Lung (tissue), 12 donors: ENCODE results near the gene LTA. TPM values are rescaled to one million over a fixed set of nuclear protein-coding genes. Genes with fewer than 3 reads are reported as not detected.

Experiments
- ATAC-seq: fragments of 200-7000 bp; cut with Tn5 transposase; one replicate; pipeline ENCODE4 v1.9.1; 2020; ENCODE audit warnings: moderate number of reproducible peaks; ENCODE audit not compliant: insufficient read depth, low FRiP score
- DNase-seq, 3 donors: peaks; one replicate each; pipeline ENCODE4 v3.0.0-alpha.2; 2013 to 2017
- H3K27ac ChIP-seq, 2 donors: one replicate each; pipeline ENCODE4 v1.5.1; 2013; ENCODE audit warnings: mild to moderate bottlenecking in 2 of 2, moderate library complexity in 2 of 2, control low read depth in 1 of 2, inconsistent platforms in 1 of 2, low read depth in 1 of 2, low read length in 1 of 2
- H3K27me3 ChIP-seq, 3 donors: one replicate each; pipeline ENCODE4 v1.5.1; 2013; ENCODE audit warnings: low read length in 2 of 3; ENCODE audit not compliant: control insufficient read depth in 3 of 3, insufficient read depth in 3 of 3
- H3K36me3 ChIP-seq, 4 donors: one replicate each; pipeline ENCODE4 v1.5.1; 2013; ENCODE audit warnings: low read length in 4 of 4, mild to moderate bottlenecking in 1 of 4, moderate library complexity in 1 of 4; ENCODE audit not compliant: control insufficient read depth in 4 of 4, insufficient read depth in 4 of 4
- H3K4me1 ChIP-seq, 5 donors: one replicate each; pipeline ENCODE4 v1.5.1; 2013; ENCODE audit warnings: low read length in 5 of 5, mild to moderate bottlenecking in 2 of 5, moderate library complexity in 1 of 5; ENCODE audit not compliant: control insufficient read depth in 5 of 5, insufficient read depth in 5 of 5
- H3K4me3 ChIP-seq: one replicate; pipeline ENCODE4 v1.5.1; 2013; ENCODE audit warnings: mild to moderate bottlenecking, control low read depth, moderate library complexity
- H3K9ac ChIP-seq, 2 donors: one replicate each; pipeline ENCODE4 v1.5.1; 2013; ENCODE audit warnings: low read length in 2 of 2, control low read depth in 1 of 2; ENCODE audit not compliant: insufficient read depth in 1 of 2
- H3K9me3 ChIP-seq, 4 donors: one replicate each; pipeline ENCODE4 v1.5.1; 2013; ENCODE audit warnings: low read length in 3 of 4, mild to moderate bottlenecking in 1 of 4, moderate library complexity in 1 of 4; ENCODE audit not compliant: control insufficient read depth in 4 of 4, insufficient read depth in 3 of 4
- CTCF ChIP-seq: IDR thresholded peaks from 2 replicates; pipeline ENCODE4 v1.5.1; 2012; ENCODE audit warnings: mild to moderate bottlenecking; ENCODE audit errors: control extremely low read depth, extremely low read depth
- WGBS, 2 donors: extraction: QIAGEN DNeasy Blood & Tissue Kit; methylation state at CpG; one replicate each; pipeline ENCODE4 v1.1.7; 2013; 5-methylcytosine and 5-hydroxymethylcytosine counted together
- polyA plus RNA-seq, 2 donors: library from polyadenylated mRNA; stranded (reverse); fragments of 200-250 nt; gene quantifications; one replicate each; pipeline ENCODE4 v1.2.1, GENCODE V29; 2013
- total RNA-seq, 2 donors: library from RNA; depleted of rRNA in 1 of 2; stranded (reverse); fragments of >200 nt in 1 of 2; gene quantifications; one replicate each; pipeline ENCODE4 v1.2.1, GENCODE V29; 2014 to 2021
- donor health status: control.
- donor health status: control.
- donor health status: Bipolar disorder and iron deficiency.
- donor health status: healthy.
- donor health status: DM: yes; HTN: yes; CAD: no.

Gene LTA
- total and polyA plus RNA-seq, 4 donors: 0.28 to 1.2 (median 0.47) TPM

GRCh38 chr6:31558318-31558625 lies 13.8 kb upstream of the LTA start:
- H3K36me3 ChIP-seq: peaks cover 6 to 20% (median 14%) of the 10 kb centered on the region in 4 donors
- no peaks in the 10 kb centered on the region for H3K27me3 ChIP-seq
- ATAC-seq: no peak
- H3K9me3 ChIP-seq: no peaks in the 10 kb centered on the region
- H3K9ac ChIP-seq: no peak overlapping the region
- TF ChIP-seq CTCF: no peak
- DNase-seq: no peak
- peak overlapping the region in 1 of 2 donors; percentile 87 for H3K27ac ChIP-seq
- H3K4me3 ChIP-seq: no peak overlapping the region
- peaks cover 0 to 27% (median 0%) of the 10 kb centered on the region in 5 donors for H3K4me1 ChIP-seq
- WGBS, 2 donors: 70 to 75% methylated on average over 6 to 8 of the region's 8 CpGs

GRCh38 chr6:31558631-31559500 lies 13.2 kb upstream of the LTA start:
- DNase-seq: peak in 1 of 3 donors; percentile 17
- 37 to 58% methylated on average over 14 of the region's 14 CpGs for WGBS, 2 donors
- H3K4me1 ChIP-seq: peaks cover 0 to 27% (median 0%) of the 10 kb centered on the region in 5 donors

GRCh38 chr6:31559606-31559957 lies 12.5 kb upstream of the LTA start:
- no peak for DNase-seq
- no peak for TF ChIP-seq CTCF
- peaks cover 6 to 18% (median 11%) of the 10 kb centered on the region in 4 donors for H3K36me3 ChIP-seq
- no peak overlapping the region for H3K9ac ChIP-seq
- H3K4me3 ChIP-seq: no peak overlapping the region
- H3K4me1 ChIP-seq: peaks cover 0 to 27% (median 0%) of the 10 kb centered on the region in 5 donors
- H3K27ac ChIP-seq: peak overlapping the region; percentile 24 to 87
- WGBS, 2 donors: 45 to 50% methylated on average over 4 of the region's 4 CpGs
- H3K9me3 ChIP-seq: no peaks in the 10 kb centered on the region
- ATAC-seq: no peak
- H3K27me3 ChIP-seq: no peaks in the 10 kb centered on the region

More at GRCh38 chr6:31558631-31559500, 13.2 kb upstream of the LTA start:
- Histone ChIP-seq H3K9ac (no peak overlapping the region), H3K9me3 (no peaks in the 10 kb centered on the region), H3K27me3 (no peaks in the 10 kb centered on the region), H3K4me3 (no peak overlapping the region), H3K36me3 (peaks cover 6 to 20% (median 13%) of the 10 kb centered on the region in 4 donors), H3K27ac (peak overlapping the region; percentile 24 to 87)
- ATAC-seq: peak; percentile 36
- TF ChIP-seq CTCF: no peak
